ENCODE results near the gene VAMP2. TPM values are rescaled to one million over a fixed set of nuclear protein-coding genes. Genes with fewer than 3 reads are reported as not detected.
A peak's percentile ranks its signal among the peaks of the same experiment; 100 is the strongest.

The VAMP2 gene
- total and polyA plus RNA-seq, 9 of the 15 experiments (the other 6 are each of a cell fraction or from before 2014, with no cell fraction given), result 2.3 to 31.8 (median 6.0) TPM

- peak; percentile 86 for FAIRE-seq
- peak; percentile 51 to 69 for TF ChIP-seq FOXK2 (conservative IDR thresholded peaks at IDR 0.05 in 1 of 2, IDR thresholded peaks at IDR 0.05 in 1 of 2; ENCODE audit: low read depth in 2 of 2)
- no peak for TF ChIP-seq ETV5 (CRISPR knock-in tag; IDR thresholded peaks at IDR 0.05; ENCODE audit: low read depth)
- peak; percentile 52; the same call in 1 of the 2 replicates for TF ChIP-seq EGR1 (conservative IDR thresholded peaks at IDR 0.05)
- TF ChIP-seq CXXC5 (CRISPR knock-in tag; IDR thresholded peaks at IDR 0.05), result peak; percentile 61
- TF ChIP-seq ZNF79 (CRISPR knock-in tag; IDR thresholded peaks at IDR 0.05; ENCODE audit: low read depth), result no peak
- no peak for TF ChIP-seq HSF4 (CRISPR knock-in tag; IDR thresholded peaks at IDR 0.05; ENCODE audit: borderline replicate concordance)
- no peak for TF ChIP-seq RFX7 (CRISPR knock-in tag; IDR thresholded peaks at IDR 0.05)
- TF ChIP-seq CREB1 (IDR thresholded peaks at IDR 0.05), result no peak
- peak; percentile 55; the same call in 1 of the 2 replicates for TF ChIP-seq CREB1 (CRISPR knock-in tag; IDR thresholded peaks at IDR 0.05)
- TF ChIP-seq MYC (IDR thresholded peaks at IDR 0.05; ENCODE audit: low read depth, low read length), result peak; percentile 87
- no peak for TF ChIP-seq MYC (CRISPR knock-in tag; IDR thresholded peaks at IDR 0.05; ENCODE audit: borderline replicate concordance, low read depth)
- TF ChIP-seq RBBP5 (IDR thresholded peaks at IDR 0.05; ENCODE audit: borderline replicate concordance, insufficient read depth, low read length, poor library complexity, severe bottlenecking), result peak; percentile 48
- no peak for TF ChIP-seq BRF1 (IDR thresholded peaks at IDR 0.05; ENCODE audit: borderline replicate concordance, extremely low read depth, insufficient read length)
- no peak for TF ChIP-seq ZNF780A (CRISPR knock-in tag; IDR thresholded peaks at IDR 0.05)
- TF ChIP-seq MXI1 (IDR thresholded peaks at IDR 0.05; ENCODE audit: low read depth, low read length), result peak; percentile 65; the same call in 1 of the 2 replicates
- TF ChIP-seq ZNF395 (CRISPR knock-in tag; IDR thresholded peaks at IDR 0.05), result no peak
- TF ChIP-seq CC2D1A (IDR thresholded peaks at IDR 0.05), result peak; percentile 32; the same call in 1 of the 2 replicates
- 0 out of 2 replicates have a peak, but pooled peaks have one; percentile 18 for TF ChIP-seq JUND (IDR thresholded peaks at IDR 0.05; ENCODE audit: borderline replicate concordance, low read depth, low read length)
- no peak; the same call in 2 of the 3 replicates for TF ChIP-seq JUND (tag; IDR thresholded peaks at IDR 0.05; ENCODE audit: borderline replicate concordance, low read depth, low read length)
- no peak for TF ChIP-seq ZZZ3 (IDR thresholded peaks at IDR 0.05)
- peak; percentile 83 for TF ChIP-seq ATF7 (IDR thresholded peaks at IDR 0.05)
- no peak for TF ChIP-seq ARID2 (IDR thresholded peaks at IDR 0.05)
- TF ChIP-seq GTF2F1 (IDR thresholded peaks at IDR 0.05; ENCODE audit: low read depth, low read length), result no peak
- TF ChIP-seq ZNF124 (CRISPR knock-in tag; IDR thresholded peaks at IDR 0.05), result no peak
These were observed 10.5 kb downstream of the VAMP2 start, which contains the start of gene PER1 for GRCh38 chr17:8152112-8152775. TSS of gene PER1 (minus strand) at chr17:8152404. CDS start at chr17:8150706, 1,698 bp downstream.

More at GRCh38 chr17:8152112-8152775, 10.5 kb downstream of the VAMP2 start, which contains the start of gene PER1:
- ChIA-PET CTCF (ENCODE audit: low intra/inter-chr PET ratio) (no interaction called here), POLR2A (interaction anchor here (0.6 to 1.0 kb wide), 6 partner anchors 9 to 186 kb away, joined by 3 to 11 read pairs (median 4); no protein-coding TSS in a partner anchor)
- intact Hi-C loops (cut with micrococcal nuclease), result no loop called here
- Histone ChIP-seq H3K36me3 (ENCODE audit: control insufficient read depth, insufficient read depth, low read length) (peaks cover 27% of the 10 kb centered on the region; the same call in 2 of the 3 replicates), H3K27ac (ENCODE audit: extremely low read depth, low read depth, low read length) (peak within 1 kb of the TSS; percentile 94), H3K9me3 (replicated peaks; ENCODE audit: control insufficient read depth, insufficient read depth, low read depth, low read length) (no peaks in the 10 kb centered on the region), H4K20me1 (replicated peaks; ENCODE audit: control insufficient read depth, insufficient read depth, low read length) (0 out of 2 replicates have a peak, but pooled peaks cover 4% of the 10 kb centered on the region), H3K4me1 (replicated peaks in 1 of 2; ENCODE audit: control insufficient read depth in 2 of 2, insufficient read depth in 2 of 2, low read length in 2 of 2) (peaks cover 31 to 73% of the 10 kb centered on the region in 2 experiments), H2AFZ (ENCODE audit: low read depth, low read length) (peak within 1 kb of the TSS; percentile 70), H3K9ac (ENCODE audit: insufficient read depth in 1 of 2, low read depth in 2 of 2, low read length in 2 of 2) (peak within 1 kb of the TSS; percentile 75 to 95), H3K79me2 (ENCODE audit: control insufficient read depth, insufficient read depth, low read length) (peaks cover 43% of the 10 kb centered on the region), H3K27me3 (ENCODE audit: control insufficient read depth in 2 of 2, insufficient read depth in 2 of 2, low read length in 2 of 2) (no peaks in the 10 kb centered on the region), H3K4me2 (ENCODE audit: insufficient read depth, low read length) (peak within 1 kb of the TSS; percentile 89), H3K9me1 (ENCODE audit: control insufficient read depth, insufficient read depth, low read length) (no peaks in the 10 kb centered on the region), H3K4me3 (peak within 1 kb of the TSS; percentile 53)
- in situ Hi-C loops (cut with MboI), result no loop called here
- BruUV-seq (replicated peaks), result no TSS peak
- DNase-seq (ENCODE audit: extremely low read depth in 1 of 4, low spot score in 3 of 4) (peak; percentile 87 to 95 (median 90)), ATAC-seq (peak; percentile 63)
- 0% methylated on average over 28 of the region's 42 CpGs for WGBS (ENCODE audit: insufficient coverage, low coverage, missing lambda C conversion rate)
